Neuron (in vitro differentiated cells): Measurements from ENCODE around the gene NF1.

Experiments
- H2AFZ ChIP-seq: one replicate; pipeline ENCODE4 v1.6.1; 2013; ENCODE audit warnings: low read depth, mild to moderate bottlenecking, inconsistent platforms, low read length, moderate library complexity
- H3K27me3 ChIP-seq: one replicate; pipeline ENCODE4 v1.6.1; 2013; ENCODE audit warnings: low read length; ENCODE audit not compliant: insufficient read depth
- H3K36me3 ChIP-seq: one replicate; pipeline ENCODE4 v1.6.1; 2013; ENCODE audit warnings: low read length; ENCODE audit not compliant: insufficient read depth
- H3K4me1 ChIP-seq: one replicate; pipeline ENCODE4 v1.6.1; 2013; ENCODE audit warnings: low read length; ENCODE audit not compliant: insufficient read depth
- H3K4me3 ChIP-seq: 2 replicates; pipeline ENCODE4 v1.5.1; 2013; ENCODE audit warnings: mild to moderate bottlenecking, low read length, moderate library complexity
- H3K9me3 ChIP-seq: one replicate; pipeline ENCODE4 v1.6.1; 2013; ENCODE audit warnings: low read length

Gene NF1

DNA sequence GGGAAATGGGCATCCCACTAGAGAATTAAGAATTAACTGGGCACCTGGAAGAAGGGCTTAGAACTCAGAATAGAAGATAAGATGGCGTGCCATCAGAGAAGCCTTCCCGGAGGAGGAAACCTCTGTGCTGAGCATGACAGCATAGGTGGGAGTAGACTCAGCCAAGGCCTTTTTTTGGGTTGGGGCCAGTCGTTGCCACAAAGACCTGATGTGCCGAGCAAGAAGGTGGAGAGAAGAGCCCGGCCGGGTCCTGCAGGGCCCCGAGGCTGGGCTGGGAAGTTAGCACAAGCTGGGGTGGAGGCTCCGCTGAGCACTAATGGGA is 295.6 kb downstream of the NF1 start:
- no peak overlapping the region for H2AFZ ChIP-seq
- peaks cover 15% of the 10 kb centered on the region for H3K27me3 ChIP-seq
- peaks cover 4% of the 10 kb centered on the region for H3K4me1 ChIP-seq
- no peak overlapping the region for H3K4me3 ChIP-seq
- no peaks in the 10 kb centered on the region for H3K36me3 ChIP-seq
- no peaks in the 10 kb centered on the region for H3K9me3 ChIP-seq

GRCh38 chr17:31390748-31391495 is 296.1 kb downstream of the NF1 start:
- H3K9me3 ChIP-seq, result no peaks in the 10 kb centered on the region
- peaks cover 4% of the 10 kb centered on the region for H3K4me1 ChIP-seq
- H3K4me3 ChIP-seq, result peak overlapping the region; percentile 3
- peaks cover 15% of the 10 kb centered on the region for H3K27me3 ChIP-seq
- no peak overlapping the region for H2AFZ ChIP-seq
- no peaks in the 10 kb centered on the region for H3K36me3 ChIP-seq

DNA sequence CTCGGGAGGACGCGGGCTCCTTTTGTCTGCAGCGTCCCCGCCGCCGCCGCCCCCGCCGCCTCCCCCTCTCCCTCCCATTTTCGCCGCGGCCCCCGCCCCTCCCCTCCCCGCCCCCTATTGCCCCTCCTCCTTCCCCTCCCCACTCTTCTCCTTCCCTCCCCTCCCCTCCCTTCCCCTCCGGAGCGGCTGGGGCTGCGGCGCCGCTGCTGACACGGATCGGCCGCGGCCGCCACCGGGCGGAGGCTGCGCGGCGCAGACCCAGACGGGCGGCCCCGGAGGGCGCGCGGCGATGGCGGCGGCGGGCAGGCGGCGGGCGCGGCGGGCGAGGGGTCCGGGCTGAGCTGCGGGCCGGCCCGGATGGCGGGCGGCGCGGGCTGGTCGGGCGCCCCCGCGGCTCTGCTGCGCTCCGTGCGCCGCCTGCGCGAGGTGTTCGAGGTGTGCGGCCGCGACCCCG is 296.7 kb downstream of the NF1 start, which contains the start of gene RAB11FIP4:
TSS of gene RAB11FIP4 (plus strand) at position 180 of the 454 bp plus-strand sequence. CDS start at position 358, 178 bp downstream.
- Histone ChIP-seq H3K4me1 (peaks cover 4% of the 10 kb centered on the region), H2AFZ (no peak within 1 kb of the TSS), H3K36me3 (no peaks in the 10 kb centered on the region), H3K9me3 (no peaks in the 10 kb centered on the region), H3K27me3 (peaks cover 15% of the 10 kb centered on the region), H3K4me3 (peak within 1 kb of the TSS; percentile 45)

DNA sequence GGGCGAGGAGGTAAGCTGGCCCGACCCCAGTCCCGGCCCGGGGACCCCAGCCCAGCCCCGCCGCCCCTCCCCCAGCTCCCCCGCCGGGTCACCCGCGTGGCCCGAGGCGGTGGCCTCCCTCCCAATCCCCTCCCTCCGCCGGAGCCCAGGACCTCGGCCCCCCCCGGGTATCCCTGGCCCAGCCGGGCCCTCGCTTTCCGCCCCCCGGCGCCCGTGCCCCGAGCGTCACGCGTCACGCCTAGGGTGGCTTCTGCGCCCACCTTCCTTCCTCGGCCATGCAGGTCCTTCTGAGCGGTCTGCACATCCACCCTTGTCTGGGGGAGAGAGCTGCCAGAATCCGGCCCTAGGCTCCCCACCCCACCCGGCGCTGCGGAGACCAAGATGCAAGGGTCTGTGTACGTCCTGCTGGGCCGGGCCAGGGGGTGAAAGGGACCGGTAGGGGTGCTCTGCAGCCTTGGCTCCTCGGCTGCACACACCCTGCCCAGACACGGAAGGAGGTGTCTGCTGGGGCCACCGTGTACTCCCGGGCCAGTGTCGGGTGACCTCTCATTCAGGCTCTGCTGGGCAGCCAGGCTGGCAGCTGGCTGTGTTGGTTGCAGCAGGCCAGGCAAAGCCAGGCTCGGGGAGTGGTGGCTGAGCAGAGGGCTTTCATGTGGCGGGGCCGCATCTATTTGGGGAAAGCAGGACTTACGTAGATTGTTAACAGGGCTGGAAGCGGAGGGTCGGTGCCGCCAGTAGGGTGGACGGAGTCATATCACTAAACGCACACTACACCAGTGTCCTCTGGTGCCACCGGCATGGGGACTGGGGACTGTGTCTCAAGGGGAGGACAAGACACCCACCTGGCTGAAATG is 297.5 kb downstream of the NF1 start:
- Histone ChIP-seq H3K27me3 (peaks cover 15% of the 10 kb centered on the region), H2AFZ (no peak overlapping the region), H3K4me3 (peak overlapping the region; percentile 45), H3K4me1 (peaks cover 4% of the 10 kb centered on the region), H3K9me3 (no peaks in the 10 kb centered on the region), H3K36me3 (no peaks in the 10 kb centered on the region)

GRCh38 chr17:31392856-31393748 is 298.3 kb downstream of the NF1 start:
- H3K36me3 ChIP-seq, result no peaks in the 10 kb centered on the region
- H3K4me3 ChIP-seq, result no peak overlapping the region
- no peak overlapping the region for H2AFZ ChIP-seq
- H3K4me1 ChIP-seq, result peaks cover 4% of the 10 kb centered on the region
- H3K9me3 ChIP-seq, result no peaks in the 10 kb centered on the region
- H3K27me3 ChIP-seq, result peaks cover 15% of the 10 kb centered on the region

GRCh38 chr17:31393749-31394146 is 299.0 kb downstream of the NF1 start:
- H3K36me3 ChIP-seq, result no peaks in the 10 kb centered on the region
- peaks cover 4% of the 10 kb centered on the region for H3K4me1 ChIP-seq
- no peak overlapping the region for H2AFZ ChIP-seq
- no peaks in the 10 kb centered on the region for H3K9me3 ChIP-seq
- H3K4me3 ChIP-seq, result no peak overlapping the region
- peaks cover 15% of the 10 kb centered on the region for H3K27me3 ChIP-seq

DNA sequence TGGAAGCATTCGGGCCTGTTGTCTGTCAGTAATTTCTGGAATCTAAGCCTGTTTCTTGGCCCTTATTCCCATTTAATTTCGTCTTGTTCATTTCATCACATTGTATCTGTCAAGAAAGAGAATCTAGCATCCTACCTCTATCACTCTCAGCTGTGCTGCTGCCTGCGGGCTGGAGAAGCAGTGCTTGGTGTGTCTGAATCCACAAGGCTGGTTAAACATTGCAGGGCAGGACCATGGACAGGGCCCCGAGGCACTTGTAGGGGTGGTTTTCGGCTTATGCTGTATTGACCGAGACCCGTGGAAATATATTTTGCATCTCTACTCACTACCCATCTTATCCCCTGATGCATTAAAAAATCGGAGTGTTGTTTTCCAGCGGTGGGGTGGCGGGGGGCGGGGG is 299.8 kb downstream of the NF1 start:
- Histone ChIP-seq H2AFZ (no peak overlapping the region), H3K4me3 (no peak overlapping the region), H3K27me3 (peaks cover 15% of the 10 kb centered on the region)

GRCh38 chr17:31397256-31397939 is 302.6 kb downstream of the NF1 start:
- H3K27me3 ChIP-seq, result peaks cover 10% of the 10 kb centered on the region

More for the DNA sequence above, 299.8 kb downstream of the NF1 start:
- H3K36me3 ChIP-seq, result no peaks in the 10 kb centered on the region
- no peaks in the 10 kb centered on the region for H3K9me3 ChIP-seq
- H3K4me1 ChIP-seq, result peaks cover 4% of the 10 kb centered on the region

DNA sequence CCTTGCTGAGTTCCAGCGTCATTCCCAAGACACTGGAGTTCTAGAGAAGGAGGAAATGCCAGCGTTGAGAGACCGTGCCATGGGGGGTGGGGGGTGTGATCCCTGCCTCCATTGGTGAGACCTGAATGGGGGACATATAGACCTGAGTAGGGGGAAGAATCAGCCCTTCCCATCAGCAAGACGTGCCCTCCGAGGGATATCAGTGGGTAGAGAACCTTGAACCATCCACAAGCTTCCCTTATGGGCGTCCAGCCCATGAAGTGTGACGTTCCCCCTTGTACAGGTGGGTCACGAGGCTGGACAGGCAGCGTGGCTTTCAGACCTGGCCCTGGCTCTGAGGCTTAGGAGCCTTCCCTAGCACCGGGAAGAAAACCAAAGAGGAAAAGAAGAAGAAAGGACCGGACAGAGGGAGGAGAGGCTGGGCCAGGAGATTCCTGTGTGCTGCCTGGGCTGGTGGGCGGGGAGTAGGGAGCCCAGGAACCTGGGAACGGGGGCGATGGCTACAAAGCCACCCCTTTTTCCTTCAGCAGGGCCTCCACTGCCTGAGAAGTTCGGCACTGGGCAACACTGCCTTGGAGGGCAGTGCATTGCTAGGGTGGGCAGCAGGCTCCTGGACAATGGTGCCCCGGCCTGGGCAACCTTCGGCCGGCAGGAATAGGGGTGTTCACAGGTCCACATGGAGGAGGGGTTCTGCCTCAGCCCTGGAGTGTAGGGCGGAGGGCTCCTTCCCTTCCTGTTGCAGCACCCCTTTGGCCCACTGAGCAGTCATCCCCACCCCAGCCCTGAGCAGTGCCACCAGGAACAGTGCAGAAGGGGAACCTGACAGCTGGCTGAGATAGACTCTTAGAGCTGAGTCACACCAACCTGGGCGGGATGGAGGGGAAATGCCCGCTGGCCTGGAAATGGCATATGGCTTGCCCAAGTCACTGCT is 303.9 kb downstream of the NF1 start:
- peaks cover 4% of the 10 kb centered on the region for H3K4me1 ChIP-seq
- H2AFZ ChIP-seq, result no peak overlapping the region
- peaks cover 2% of the 10 kb centered on the region for H3K27me3 ChIP-seq
- no peaks in the 10 kb centered on the region for H3K9me3 ChIP-seq
- no peak overlapping the region for H3K4me3 ChIP-seq
- H3K36me3 ChIP-seq, result no peaks in the 10 kb centered on the region

More at GRCh38 chr17:31397256-31397939, 302.6 kb downstream of the NF1 start:
- H3K9me3 ChIP-seq, result no peaks in the 10 kb centered on the region
- no peaks in the 10 kb centered on the region for H3K36me3 ChIP-seq
- H3K4me1 ChIP-seq, result peaks cover 4% of the 10 kb centered on the region
- H2AFZ ChIP-seq, result no peak overlapping the region
- H3K4me3 ChIP-seq, result no peak overlapping the region

GRCh38 chr17:31400481-31400950 is 305.7 kb downstream of the NF1 start:
- Histone ChIP-seq H3K4me1 (peaks cover 4% of the 10 kb centered on the region), H2AFZ (no peak overlapping the region), H3K9me3 (no peaks in the 10 kb centered on the region), H3K4me3 (no peak overlapping the region), H3K36me3 (no peaks in the 10 kb centered on the region), H3K27me3 (no peaks in the 10 kb centered on the region)

DNA sequence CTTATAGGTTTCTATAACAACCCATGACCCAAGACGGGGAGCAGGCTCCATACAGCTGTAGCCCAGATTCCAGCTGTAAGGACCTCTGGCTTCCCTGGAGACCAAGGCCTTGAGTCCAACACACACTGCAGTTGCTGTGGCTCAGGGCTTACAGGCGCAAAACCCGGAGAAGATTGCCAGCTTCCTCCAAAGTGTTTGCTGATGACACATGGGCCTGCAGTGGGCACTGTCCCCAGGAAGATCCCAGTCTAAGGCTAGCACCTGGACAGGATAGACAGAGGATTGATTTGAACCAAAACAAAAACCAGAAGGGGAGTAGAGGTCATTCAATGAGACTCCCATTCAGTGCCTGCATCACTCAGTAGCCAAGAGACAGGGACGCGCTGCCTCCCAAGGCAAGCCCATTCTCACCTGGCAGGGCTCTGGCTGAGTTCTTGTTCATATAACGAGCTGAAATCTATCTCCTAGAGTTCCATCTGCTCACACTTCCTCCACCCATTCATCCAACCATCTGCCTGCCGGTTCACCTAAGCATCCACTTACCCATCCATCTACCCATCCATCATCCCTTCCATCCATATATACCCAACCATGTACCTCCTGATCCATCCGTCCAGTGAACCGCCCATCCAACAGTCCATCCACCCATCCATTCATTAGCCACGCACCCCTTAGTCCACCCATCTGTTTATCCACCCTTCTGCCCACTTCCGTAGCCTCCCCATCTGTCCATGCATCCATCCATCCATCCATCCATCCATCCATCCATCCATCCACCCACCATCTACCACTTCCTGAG is 306.9 kb downstream of the NF1 start:
- Histone ChIP-seq H3K4me3 (no peak overlapping the region), H3K36me3 (no peaks in the 10 kb centered on the region), H3K4me1 (peaks cover 4% of the 10 kb centered on the region), H3K9me3 (no peaks in the 10 kb centered on the region), H3K27me3 (no peaks in the 10 kb centered on the region), H2AFZ (no peak overlapping the region)
